Right lung (tissue), 5 donors: Measurements from ENCODE around the gene GAL3ST3. TPM values are rescaled to one million over a fixed set of nuclear protein-coding genes. Genes with fewer than 3 reads are reported as not detected.
"Not testable (repeated sequence)": the region's sequence is repeated elsewhere in the genome, so short reads cannot be mapped to it uniquely, and the experiment has no call there.

Experiments used
- DNase-seq, 2 donors: peaks; one replicate each; pipeline ENCODE4 v3.0.0-alpha.2; 2013
- polyA plus RNA-seq, 5 donors: library from polyadenylated mRNA; unstranded; fragments of 120-200 nt; gene quantifications; one replicate each; pipeline versions ENCODE4 v1.2.1 to v1.2.3, GENCODE V29; 2013; ENCODE audit warnings: inconsistent platforms in 1 of 5, low replicate concordance in 1 of 5; ENCODE audit not compliant: insufficient read length in 5 of 5, insufficient read depth in 1 of 5

Gene GAL3ST3
- polyA plus RNA-seq, 5 donors = 0.18 to 0.24 (median 0.19) TPM

DNA sequence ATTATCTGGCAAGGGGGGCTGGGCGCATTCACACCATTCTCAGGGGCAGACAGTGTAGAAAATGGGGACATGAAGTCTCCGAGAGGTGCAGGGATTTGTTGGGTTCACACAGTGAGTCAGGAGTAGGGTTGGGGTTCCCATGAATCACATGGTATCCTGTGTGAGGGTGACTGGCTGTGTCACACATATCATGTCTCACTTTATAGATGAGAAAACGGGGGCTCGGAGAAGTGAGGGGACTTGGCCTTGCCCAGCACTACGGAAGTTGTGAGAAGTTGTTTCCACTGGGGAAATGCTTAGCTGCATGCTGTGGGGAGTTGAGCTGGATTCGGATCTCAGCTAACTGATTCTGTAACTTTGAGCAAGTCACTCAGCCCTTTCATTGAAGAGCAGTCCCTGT is 4.2 kb downstream of the GAL3ST3 start:
- no peak for DNase-seq

DNA sequence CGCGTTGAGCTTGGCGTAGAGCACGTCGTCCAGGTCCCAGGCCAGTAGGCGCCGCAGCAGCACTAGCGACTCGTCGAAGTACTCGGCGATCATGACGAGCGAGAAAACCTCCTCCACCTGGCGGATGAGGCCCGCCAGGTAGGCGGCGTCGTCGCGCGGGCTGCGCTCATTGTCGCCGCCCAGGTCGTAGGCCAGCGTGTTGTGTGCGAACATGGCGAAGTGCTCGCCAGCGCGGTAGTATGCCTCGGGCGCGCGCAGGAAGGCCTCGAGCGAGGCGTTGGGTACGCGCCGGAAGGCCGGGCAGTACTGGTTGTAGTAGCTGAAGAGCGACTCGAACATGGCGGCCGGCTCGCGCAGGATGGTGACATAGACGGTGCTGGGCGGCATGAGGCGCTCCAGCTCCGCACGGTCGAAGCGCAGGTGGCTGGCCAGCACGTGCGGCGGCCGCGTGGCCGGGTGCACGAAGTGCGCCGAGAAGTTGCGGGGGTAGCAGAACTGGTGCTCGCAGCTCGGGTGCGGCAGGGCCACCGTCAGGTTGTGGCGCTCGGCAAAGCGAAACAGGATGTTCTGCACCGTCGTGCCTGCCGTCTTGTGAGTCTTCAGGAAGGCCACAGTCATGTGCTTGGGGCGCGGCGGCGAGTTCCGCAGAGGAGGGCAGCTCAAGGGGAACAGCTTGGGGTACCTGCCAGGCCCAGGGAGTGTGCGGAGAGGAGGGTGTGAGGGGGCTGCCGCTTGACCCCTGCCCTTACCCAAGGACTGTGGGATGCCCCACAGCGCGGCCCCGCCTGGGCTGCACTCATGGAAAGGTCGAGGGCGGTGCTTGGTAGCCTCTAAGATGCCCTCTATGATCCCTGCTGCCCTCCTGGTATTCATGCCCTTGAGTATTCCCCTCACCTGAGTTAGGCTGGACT is 5.7 kb downstream of the GAL3ST3 start:
- no peak for DNase-seq

DNA sequence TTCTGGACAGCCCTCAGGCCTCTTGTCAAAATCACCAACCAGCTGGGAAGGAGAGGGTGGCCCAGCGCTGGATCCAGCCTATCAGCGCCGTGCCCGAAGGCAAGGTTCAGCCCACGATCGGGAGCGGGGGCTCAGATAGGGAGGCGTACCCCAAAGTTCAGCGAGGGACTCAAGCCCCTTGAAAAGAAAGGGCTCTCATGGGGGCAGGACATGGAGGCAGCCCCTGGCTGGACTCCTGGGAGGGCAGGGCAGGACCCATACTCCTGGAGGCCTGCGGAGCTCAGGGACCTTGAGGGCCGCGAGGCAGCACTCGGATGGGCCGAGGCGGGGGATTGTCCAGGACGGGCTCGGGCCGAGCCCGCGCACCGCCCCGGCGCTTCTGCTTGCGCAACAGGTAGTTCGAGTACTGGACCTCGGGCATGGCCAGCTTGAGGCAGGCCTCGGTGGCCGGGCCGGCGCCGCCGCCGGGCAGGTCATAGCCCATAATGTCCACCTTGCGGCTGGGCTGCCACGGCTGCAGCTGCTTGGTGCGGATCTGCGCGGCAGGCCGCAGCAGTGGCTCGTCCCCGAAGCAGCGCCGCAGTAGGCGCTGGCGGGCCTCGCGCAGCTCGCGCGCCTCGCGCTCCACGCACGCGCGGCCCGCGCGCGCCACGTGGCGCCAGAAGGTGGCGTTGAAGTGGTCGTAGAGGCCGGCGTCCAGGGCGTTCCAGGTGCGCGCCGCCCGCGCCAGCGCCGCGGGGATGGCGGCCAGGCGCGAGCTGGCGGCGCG is 6.5 kb downstream of the GAL3ST3 start:
- DNase-seq = no peak

DNA sequence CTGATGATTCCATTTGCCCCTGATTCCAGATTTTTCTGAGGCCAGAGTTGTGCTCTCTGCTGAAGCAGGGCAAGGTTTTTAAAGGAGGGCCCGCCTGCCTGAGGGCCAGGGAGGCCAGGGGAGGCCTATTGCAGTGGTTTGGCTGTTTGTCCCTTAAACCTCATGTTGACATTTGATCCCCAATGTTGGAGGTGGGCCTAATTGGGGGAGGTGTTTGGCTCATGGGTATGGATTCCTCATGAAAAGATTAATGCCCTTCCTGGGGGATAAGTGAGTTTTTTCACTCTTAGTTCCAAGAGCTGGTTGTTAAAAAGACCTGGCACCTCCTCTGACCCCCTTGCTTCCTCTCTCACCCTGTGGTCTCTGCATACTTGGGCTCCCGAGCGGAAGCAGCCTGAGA is 9.2 kb downstream of the GAL3ST3 start:
- DNase-seq = no peak

DNA sequence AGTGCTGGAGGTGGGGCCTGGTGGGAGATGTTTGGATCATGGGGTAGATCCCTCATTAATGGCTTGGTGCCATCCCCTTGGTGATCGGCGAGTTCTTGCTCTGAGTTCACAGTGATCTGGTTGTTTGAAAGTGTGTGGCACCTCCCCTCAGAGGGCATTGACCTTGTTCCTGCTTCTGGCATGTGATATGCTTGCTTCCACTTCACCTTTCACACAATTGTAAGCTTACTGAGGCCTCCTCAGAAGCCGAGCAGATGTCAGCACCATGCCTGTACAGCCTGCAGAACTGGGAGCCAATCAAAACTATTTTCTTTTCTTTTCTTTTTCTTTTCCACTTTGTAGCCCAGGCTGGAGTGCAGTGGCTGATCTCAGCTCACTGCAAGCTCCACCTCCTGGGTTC is 11.6 kb downstream of the GAL3ST3 start:
- DNase-seq = no peak

DNA sequence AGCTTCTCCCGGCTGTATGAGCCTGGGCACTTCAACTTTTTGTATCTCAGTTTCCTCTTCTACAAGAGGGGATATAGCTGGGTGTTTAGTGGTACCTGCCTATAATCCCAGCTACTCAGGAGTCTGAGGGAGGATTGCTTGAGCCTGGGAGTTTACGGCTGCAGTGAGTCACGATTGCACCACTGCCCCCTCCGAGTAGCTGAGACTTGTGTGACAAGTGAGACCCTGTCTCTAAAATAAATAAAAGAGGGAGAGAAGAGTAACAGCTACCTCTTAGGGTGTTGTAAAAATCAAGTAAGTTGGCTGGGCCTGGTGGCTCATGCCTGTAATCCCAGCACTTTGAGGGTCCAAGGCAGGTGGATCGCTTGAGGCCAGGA is 12.6 kb downstream of the GAL3ST3 start:
- DNase-seq = no peak

DNA sequence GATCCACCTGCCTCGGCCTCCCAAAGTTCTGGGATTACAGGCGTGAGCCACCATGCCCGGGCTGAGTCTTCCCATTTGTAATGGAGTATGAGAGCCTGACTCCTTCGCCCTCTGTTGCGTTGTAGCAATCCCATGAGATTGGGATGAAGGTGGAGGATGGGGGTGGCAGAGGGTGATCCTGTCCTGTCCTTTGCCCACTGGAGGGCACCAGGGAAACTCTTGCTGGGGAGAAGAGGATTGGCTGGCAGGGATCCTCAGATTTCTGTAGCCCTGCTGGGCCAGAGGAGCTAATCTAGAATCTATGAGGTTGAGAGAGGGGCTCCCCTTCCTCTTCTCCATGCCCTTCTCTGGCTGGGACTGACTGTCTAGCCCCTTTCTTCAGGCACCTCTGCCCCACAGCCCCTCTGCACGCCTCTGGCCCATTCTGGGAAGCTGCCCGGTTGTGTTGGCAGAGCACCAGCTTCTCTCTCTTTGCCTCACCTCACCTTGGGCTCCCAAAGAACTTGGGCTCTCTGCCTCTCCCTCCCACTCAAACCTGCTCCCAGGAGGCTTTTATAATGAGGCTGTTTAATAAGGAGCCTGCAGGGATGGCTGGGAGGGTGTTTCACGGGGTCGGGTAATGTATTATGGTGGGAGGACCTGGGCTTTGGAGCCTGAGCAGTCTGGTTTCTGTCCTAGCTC is 13.2 kb downstream of the GAL3ST3 start:
- DNase-seq = no peak

DNA sequence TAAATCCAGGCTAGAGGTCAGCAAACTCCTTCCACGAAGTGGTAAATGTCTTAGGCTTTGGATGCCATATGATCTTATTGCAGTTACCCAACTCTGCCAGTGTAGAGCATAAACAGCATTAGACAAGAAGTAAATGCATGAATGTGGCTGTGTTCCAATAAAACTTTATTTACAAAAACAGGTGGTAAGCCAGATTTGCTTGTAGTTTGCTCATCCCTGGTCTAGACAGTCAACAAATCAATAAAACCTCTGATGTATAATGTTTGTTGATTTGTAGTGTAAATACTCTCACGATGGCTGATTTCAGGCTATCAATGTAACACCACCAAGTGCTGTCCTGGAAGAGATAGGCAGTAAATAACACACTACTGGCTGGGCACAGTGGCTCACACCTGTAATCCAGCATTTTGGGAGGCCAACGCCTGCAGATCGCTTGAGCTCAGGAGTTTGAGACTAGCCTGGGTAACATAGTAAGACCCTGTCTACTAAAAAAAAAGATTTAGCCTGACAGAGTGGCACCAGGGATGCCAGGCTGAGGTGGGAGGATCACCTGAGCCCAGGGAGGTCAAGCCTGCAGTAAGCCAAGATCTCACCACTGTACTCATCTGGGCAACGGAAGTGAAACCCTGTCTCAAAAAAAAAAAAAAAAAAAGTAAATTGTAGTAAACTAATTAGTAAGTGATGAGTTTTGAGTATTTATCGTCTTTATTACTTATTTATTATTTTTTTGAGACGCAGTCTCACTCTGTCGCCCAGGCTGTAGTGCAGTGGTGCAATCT is 15.8 kb downstream of the GAL3ST3 start:
- no peak for DNase-seq

DNA sequence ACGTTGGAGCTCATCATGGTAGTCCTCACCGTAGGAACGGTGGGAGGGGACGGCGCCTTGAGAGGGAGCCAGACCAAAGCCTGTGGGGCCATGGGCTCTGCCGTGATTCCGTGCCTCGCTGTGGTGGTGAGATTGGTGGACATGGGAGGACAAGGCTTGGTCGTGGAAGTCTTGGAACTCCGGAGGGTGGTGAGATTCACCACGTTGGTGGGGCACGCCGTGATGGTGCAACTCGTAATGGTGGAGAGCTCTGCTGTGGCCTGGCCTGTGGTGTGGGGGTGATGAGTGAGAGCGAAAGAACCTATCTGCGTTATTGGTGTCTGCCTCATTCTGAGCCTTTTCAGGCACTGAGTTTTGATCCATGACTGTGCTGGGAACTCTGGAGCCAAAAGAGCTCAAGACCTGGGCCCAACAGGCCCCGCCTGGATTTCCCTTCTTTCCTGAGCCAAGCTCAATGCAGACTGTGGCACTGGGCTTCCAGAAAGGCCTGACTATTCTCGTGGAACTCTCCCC is 22.9 kb downstream of the GAL3ST3 start, which contains the start of gene CATSPER1:
Gene CATSPER1 (minus strand): TSS at position 463 of the 513 bp plus-strand sequence. CDS start 100 bp downstream, at position 363.
- no peak for DNase-seq

DNA sequence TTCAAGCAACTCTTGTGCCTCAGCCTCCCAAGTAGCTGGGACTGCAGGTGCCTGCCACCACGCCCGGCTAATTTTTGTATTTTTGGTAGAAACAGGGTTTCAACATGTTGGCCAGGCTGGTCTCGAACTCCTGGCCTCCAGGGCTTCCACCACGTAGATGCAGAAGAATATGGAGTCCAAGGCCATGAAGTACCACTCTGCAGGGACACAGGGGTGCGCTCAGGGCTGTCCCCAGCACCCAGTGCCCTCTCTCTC is 25.8 kb downstream of the GAL3ST3 start:
- DNase-seq = not testable (repeated sequence)

DNA sequence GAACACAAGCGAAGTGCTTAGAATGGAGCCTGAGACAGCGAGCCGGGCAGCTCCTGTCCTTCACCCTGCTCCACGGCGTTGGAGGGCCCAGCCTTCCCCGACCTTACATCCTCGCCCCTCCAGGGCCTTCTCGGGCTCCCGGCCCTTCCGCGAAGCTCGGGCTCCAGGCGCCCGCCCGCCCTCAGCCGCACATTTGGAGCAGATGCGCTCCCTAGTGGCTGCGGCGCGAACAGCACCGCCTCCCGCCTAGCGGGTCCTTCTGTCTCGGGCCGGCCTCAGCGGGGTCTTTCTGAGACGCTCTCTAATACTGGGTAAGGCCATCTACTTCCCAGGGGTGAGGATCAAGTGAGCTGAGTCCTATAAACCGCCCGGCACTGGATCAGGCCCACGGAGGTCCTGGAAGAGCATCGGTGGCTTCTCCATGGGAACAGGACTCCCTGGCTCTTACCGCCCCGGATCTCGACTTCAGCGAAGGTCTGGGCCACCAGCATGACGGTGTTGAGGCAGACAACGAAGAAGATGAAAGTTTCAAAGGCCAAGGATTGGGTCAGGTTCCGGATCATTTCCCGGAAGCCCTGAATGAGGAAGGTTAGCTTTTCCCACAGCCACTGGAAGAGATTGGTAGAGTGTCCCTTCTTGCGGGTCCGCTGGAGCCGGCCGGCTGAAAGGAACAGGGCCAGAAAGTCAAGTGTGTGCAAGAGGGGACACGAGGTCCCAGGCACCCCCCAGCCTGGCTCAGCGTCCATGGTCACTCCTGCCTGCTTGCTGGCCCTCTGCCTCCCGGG is 26.4 kb downstream of the GAL3ST3 start:
- peak; percentile 28 to 36 for DNase-seq

DNA sequence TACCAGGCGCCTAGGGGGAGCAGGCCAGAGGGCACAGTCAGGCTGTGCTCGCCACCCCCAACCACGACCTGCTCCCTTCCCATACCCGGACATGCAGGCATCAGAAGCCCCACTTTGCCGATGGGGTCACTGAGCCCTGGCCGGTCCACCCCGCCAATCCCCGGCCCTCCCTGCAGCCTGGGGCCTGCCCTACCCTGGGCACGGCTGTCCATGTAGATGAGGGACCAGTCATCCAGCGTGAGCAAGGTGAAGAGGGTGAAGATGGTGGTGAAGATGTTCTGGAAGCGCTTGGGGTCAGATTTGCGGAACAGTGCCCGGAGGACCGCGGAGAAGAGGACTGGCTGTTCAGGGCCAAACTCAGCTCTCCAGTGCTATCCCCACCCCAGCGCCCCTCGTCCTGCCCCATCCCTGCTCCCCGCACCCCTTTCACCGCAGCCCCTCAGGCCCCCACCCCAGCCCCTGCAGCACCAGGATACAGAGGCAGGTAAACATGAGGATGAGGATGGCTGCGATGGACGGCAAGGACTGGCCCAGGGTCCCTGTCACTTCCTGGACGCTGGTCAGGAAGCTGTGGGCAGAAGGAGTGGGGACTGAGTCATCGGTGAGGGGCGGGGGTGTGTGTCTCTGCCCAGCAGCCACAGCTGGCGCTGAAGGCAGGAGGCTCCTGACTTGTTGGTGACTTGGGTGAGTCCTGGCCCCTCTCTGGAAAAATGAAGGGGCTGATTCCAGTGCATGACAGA is 28.2 kb downstream of the GAL3ST3 start:
- DNase-seq = no peak

DNA sequence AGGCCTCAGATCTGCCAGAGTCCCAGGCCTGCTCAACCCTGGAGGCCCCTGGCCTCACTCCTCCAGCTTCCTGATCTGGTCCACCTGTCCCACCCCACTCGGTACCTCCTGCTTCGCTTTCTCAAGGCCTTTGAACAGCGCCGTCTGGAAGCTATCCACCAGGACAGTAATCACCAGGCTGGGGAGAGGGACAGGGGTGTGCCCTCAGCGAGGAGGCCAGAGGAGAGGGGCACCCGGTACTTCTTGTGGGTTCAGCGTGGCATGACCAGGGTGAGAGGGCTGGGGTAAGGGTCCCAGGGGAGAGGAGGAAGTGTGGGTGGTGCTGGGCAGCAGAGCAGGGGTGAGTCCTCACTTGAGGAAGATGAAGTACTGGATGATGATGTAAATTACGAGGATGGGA is 28.7 kb downstream of the GAL3ST3 start:
- no peak for DNase-seq

DNA sequence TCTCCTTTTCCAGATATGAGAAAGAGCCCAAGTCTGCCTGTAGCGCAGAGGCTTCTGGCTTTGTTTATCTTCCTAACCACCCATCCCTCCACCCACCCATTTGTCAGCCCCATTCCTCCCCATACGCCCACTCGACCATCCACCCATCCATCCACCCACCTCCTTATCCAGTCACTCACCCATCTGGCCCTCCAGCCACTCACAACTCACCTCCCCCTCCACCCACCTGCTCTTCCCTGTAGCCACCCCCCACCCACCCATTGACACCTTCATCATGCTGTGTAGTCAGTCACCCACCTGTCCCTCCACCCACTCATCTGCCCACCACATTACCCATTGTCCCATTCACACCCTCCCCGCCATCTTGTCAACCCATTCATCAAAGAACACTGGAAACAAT is 31.6 kb downstream of the GAL3ST3 start:
- no peak for DNase-seq

DNA sequence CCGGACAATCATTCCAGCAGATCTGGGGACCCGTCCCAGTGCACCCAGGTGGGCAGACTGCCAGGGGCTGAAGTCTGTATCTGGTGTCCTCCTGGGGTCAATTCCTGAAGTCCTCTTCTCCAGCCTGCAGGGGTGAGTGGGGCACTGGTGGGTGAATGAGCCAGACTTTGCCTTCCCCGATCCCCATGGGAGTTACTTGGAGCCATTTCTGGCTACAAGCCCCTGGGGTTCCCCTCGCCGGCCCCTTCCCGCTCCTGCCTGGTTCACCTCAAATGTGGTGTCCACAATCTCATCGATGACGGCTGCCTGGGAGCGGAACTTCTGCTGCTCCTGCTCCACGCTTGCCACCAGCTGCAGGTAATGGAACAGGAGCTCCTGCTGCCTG is 32.2 kb downstream of the GAL3ST3 start:
- DNase-seq = no peak

DNA sequence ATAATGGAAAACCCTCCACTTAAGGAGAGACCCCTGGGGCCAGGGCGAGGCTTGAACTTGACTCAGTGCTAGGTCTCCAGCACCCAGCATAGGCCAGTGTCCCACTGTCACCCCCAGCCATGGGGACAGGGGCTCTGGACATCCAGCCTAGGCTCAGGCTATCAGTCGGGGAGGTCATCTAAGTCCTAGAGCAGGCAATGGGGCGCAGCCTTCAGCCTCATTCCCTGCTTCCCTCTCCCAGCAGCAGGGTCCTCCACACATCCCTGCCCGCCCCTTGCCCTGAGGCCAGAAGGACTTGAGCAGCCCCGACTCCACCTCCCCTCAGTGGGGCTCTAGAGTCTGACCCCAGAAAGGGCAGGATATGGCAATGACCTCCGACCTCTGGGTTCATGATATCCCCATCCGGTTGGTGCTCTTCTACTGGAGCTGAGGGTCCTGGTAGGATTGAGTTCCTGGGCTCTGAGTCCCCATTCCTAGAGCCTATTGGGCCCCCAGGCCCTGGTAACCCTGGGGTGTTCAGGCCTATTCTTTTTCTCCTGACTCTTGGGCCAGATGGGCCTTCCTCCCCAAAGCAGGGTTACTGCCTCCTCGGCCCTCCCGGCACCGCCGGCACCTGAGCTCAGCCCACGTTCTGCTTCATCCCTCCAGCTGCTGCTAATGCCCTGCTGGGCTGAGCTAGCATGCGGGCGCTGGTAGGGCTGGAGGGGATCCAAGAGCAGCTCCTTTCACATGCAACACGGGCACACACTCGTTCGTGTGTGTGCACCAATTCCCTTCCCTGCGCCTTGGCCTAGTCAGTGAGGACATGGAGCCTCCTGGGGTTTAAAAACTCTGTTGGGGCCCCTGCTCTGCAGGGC is 32.8 kb downstream of the GAL3ST3 start:
- DNase-seq = no peak

DNA sequence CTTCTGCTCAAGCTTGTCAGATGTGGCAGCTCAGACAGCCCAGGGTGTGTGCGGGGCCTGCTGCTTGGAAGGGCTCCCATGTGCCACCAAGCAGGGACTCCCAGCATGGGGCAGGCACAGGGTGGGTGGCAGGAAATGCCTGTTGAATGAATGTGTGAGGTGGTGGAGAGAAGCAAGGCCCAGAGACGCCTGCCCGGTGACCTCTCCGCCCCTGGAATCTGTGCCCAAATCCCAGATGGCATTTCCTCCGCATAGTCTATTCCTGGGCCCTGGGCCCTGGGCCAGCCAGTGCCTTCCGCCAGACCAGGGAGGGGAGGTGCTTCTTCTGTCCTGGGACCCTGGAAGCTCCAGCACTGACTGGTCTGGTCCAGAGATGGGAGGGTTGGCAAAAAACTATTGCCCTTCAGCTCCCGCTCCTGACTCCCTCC is 33.5 kb downstream of the GAL3ST3 start:
- no peak for DNase-seq

DNA sequence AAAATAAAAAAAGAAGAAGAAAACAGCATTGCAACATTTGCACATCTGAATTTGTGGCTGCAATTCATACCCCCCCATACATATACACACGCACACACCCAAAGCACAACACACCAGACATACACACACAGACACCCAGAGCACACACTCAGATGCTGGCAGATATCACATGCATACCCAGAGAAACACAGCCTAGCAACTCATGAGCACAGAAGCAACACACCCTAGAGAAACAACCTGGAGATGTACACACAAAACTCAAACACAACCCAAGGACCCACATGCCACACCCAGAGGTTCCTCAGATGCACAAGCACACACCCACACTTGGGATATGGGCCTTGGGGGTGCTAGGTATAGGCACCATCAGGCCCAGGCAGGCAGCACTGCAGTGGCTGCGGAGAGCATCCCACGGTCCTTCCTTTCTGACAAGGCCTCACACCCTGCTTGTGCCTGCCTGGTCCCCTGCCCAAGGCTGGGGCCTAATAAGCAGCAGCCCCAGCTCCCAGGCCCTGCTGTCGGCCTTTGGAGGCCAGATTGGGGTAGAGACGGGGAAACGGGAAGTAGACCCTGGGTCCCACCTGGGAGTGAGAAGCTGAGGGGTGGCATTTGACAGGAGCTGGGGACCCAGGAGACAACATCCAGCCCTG is 34.0 kb downstream of the GAL3ST3 start:
- DNase-seq = no peak

DNA sequence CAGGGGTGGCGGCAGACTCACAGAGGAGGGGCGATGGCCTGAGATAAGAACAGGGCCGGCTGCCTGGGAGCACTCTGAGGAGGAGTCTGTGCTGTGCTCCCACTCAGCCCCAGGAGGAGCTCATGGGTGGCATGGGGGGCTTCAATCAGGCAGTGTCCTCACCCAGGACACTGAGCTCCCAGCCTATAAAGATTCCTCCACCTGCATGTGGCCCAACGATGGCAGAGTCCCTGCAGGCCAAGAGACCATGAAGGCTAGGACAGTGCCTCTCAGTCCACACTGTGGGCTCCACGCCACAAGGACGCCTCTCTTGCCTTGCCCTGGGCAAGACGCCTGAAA is 35.2 kb downstream of the GAL3ST3 start:
- no peak for DNase-seq
